ENCODE data around the gene MS4A6E. TPM values are rescaled to one million over a fixed set of nuclear protein-coding genes. Genes with fewer than 3 reads are reported as not detected.

Gene MS4A6E
- total RNA-seq, 5 donors from 2014 or later (not counting 1 experiment from before 2014, with no cell fraction given) = not detected

DNA sequence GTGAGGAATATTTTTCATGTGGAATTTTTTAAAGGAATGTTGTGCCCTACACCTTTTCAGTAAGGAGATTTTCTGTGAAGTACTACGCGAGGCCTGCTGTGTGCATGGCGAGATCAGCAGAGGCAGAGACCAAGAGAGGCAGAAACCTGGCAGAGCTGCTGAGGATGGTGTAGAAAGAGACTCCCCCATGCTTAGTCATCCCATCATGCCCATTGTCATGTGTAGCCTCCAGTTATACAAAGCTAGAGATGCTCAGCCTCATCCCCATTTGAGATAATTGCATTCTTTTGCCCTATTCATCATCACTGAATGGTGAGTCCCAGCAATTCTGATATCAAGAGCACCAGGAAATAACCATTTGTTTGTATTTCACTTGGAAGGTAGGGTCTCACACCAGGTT, 48.3 kb downstream of the MS4A6E start:
- no peaks in the 10 kb centered on the region for H3K9me3 Mint-ChIP-seq
- H3K4me1 ChIP-seq (ENCODE audit: control insufficient read depth in 1 of 2, extremely low read depth in 1 of 2, insufficient read depth in 2 of 2, low read length in 2 of 2) = peaks cover 3 to 8% of the 10 kb centered on the region in 2 experiments
- no peak for ATAC-seq (replicated peaks in 1 of 4)

DNA sequence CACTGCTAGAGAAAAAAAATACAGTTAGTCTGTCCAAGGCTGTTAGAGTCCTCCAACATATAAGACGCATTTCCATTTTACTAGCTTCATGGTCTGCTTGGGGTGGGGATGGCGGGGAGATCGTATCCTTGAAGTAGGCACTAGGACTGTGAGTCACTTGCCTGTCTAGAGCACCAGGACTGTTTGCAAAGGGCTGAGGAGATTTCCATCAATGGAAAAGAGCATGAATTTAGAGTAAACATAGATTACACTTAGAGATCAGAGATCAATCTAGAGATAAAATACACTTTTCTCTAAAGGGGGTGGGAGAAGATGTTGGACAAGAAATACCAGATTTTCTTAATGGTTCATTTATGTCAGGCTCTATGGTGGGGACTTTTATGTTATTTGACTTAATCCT, 49.5 kb downstream of the MS4A6E start:
- peaks cover 8 to 10% (median 10%) of the 10 kb centered on the region in 3 donors for H3K4me1 Mint-ChIP-seq
- no peaks in the 10 kb centered on the region for H3K36me3 ChIP-seq (ENCODE audit: control insufficient read depth in 2 of 2, extremely low read depth in 1 of 2, insufficient read depth in 1 of 2, low read length in 1 of 2)
- peaks cover 0 to 2% of the 10 kb centered on the region in 2 experiments for H3K27me3 ChIP-seq (replicated peaks in 1 of 2; ENCODE audit: control insufficient read depth in 2 of 2, extremely low read depth in 1 of 2, insufficient read depth in 2 of 2, low read length in 1 of 2)
- 100% methylated on average over 3 of the region's 3 CpGs for WGBS (ENCODE audit: insufficient coverage)
- no peak overlapping the region for H3K4me3 ChIP-seq (ENCODE audit: control insufficient read depth in 1 of 2, extremely low read depth in 1 of 2, low read length in 1 of 2)
- H3K9me3 Mint-ChIP-seq = no peaks in the 10 kb centered on the region
- H3K27ac ChIP-seq (ENCODE audit: low read length) = no peak overlapping the region
- ChIA-PET POLR2A (no interaction called here), CTCF (no interaction called here)
- DNase-seq (no peak), ATAC-seq (replicated peaks in 1 of 4) (no peak)
- H3K9me3 ChIP-seq = no peaks in the 10 kb centered on the region
- peaks cover 12 to 22% of the 10 kb centered on the region in 2 donors for H3K27me3 Mint-ChIP-seq
- H3K4me1 ChIP-seq (ENCODE audit: control insufficient read depth in 1 of 2, extremely low read depth in 1 of 2, insufficient read depth in 2 of 2, low read length in 2 of 2) = peaks cover 3 to 8% of the 10 kb centered on the region in 2 experiments
- no peak overlapping the region for H3K4me3 Mint-ChIP-seq
- H3K36me3 Mint-ChIP-seq = no peaks in the 10 kb centered on the region
- H3K27ac Mint-ChIP-seq = no peak overlapping the region

More for the DNA sequence above, 48.3 kb downstream of the MS4A6E start:
- ChIA-PET CTCF (no interaction called here), POLR2A (no interaction called here)
- no peaks in the 10 kb centered on the region for H3K36me3 Mint-ChIP-seq
- no peaks in the 10 kb centered on the region for H3K36me3 ChIP-seq (ENCODE audit: control insufficient read depth in 2 of 2, extremely low read depth in 1 of 2, insufficient read depth in 1 of 2, low read length in 1 of 2)
- no peak overlapping the region for H3K27ac Mint-ChIP-seq
- no peak overlapping the region for H3K4me3 ChIP-seq (ENCODE audit: control insufficient read depth in 1 of 2, extremely low read depth in 1 of 2, low read length in 1 of 2)
- H3K27ac ChIP-seq (ENCODE audit: low read length) = no peak overlapping the region
- H3K27me3 Mint-ChIP-seq = peaks cover 20% of the 10 kb centered on the region in 2 donors
- DNase-seq = no peak
- no peak overlapping the region for H3K4me3 Mint-ChIP-seq
- H3K27me3 ChIP-seq (replicated peaks in 1 of 2; ENCODE audit: control insufficient read depth in 2 of 2, extremely low read depth in 1 of 2, insufficient read depth in 2 of 2, low read length in 1 of 2) = peaks cover 0 to 2% of the 10 kb centered on the region in 2 experiments
- WGBS (ENCODE audit: insufficient coverage) = no CpG with 5 or more reads among the region's 3 CpGs
- H3K9me3 ChIP-seq = no peaks in the 10 kb centered on the region
- H3K4me1 Mint-ChIP-seq = peaks cover 8 to 10% (median 10%) of the 10 kb centered on the region in 3 donors

DNA sequence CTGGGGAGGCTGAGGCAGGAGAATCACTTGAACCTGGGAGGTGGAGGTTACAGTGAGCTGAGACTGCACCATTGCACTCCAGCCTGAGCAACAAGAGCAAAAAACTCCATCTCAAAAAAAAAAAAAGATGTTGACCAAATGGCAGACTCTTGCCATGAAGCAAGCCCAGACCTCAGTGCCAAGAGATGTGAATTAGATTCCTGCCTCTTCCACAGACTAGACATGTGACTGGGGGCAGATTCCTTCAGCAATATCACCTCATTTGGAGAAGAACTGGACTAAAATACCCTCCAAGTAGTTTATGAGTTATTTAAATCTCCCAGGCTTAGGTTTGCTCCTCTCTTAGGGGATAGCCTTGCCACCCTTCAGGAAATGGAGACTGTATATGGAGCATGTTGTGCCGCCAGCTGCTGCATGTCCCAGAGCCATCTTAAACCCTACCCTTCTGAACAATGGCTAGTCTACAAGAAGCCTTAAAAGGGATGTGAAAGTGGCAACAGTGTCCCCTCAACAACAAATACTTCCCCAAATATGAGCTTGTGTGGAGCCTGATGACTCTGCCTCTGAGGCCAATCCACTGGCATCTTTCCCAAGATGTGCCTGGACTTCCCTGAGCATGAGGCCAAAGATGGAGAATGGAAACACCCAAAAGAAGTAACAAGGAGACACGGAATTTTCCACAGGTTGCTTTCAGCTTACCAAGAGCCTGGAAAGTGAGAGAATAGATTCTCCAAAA, 50.5 kb downstream of the MS4A6E start:
- no peak overlapping the region for H3K27ac ChIP-seq (ENCODE audit: low read length)
- CTCF ChIA-PET = no interaction called here
- H3K27ac Mint-ChIP-seq = no peak overlapping the region
- no peaks in the 10 kb centered on the region for H3K36me3 ChIP-seq (ENCODE audit: control insufficient read depth in 2 of 2, extremely low read depth in 1 of 2, insufficient read depth in 1 of 2, low read length in 1 of 2)
- POLR2A ChIA-PET = no interaction called here
- DNase-seq = peak in 1 of 35 experiments; percentile 8
- peaks cover 8 to 10% (median 10%) of the 10 kb centered on the region in 3 donors for H3K4me1 Mint-ChIP-seq
- no peak overlapping the region for H3K4me3 ChIP-seq (ENCODE audit: control insufficient read depth in 1 of 2, extremely low read depth in 1 of 2, low read length in 1 of 2)
- H3K27me3 Mint-ChIP-seq = peaks cover 4 to 16% of the 10 kb centered on the region in 2 donors
- peaks cover 3 to 8% of the 10 kb centered on the region in 2 experiments for H3K4me1 ChIP-seq (ENCODE audit: control insufficient read depth in 1 of 2, extremely low read depth in 1 of 2, insufficient read depth in 2 of 2, low read length in 2 of 2)
- no peaks in the 10 kb centered on the region for H3K9me3 ChIP-seq
- H3K27me3 ChIP-seq (replicated peaks in 1 of 2; ENCODE audit: control insufficient read depth in 2 of 2, extremely low read depth in 1 of 2, insufficient read depth in 2 of 2, low read length in 1 of 2) = no peaks in the 10 kb centered on the region
- WGBS (ENCODE audit: insufficient coverage) = no CpG with 5 or more reads among the region's 2 CpGs
- ATAC-seq (replicated peaks in 1 of 4) = no peak
- no peaks in the 10 kb centered on the region for H3K9me3 Mint-ChIP-seq
- no peaks in the 10 kb centered on the region for H3K36me3 Mint-ChIP-seq
- H3K4me3 Mint-ChIP-seq = no peak overlapping the region

DNA sequence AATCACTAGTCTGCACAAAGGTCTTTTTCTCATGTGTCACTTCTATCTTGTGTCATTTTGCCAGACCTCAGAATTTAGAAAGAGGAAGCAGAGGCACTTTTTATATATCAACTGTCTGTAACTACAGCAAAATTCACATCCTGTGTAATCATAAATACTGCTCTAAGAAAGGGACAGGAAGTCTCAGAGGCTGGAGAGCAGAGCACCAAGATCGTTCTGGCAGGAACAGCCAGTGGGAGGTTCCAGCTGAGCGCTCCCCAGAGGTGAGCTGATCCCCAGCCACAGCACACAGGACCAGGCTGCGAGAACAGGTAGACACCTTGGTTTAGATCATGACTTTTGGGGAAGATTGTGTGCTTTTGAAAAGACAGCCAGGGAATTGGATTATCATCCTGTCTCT, 51.3 kb downstream of the MS4A6E start, which contains the start of gene MS4A7:
TSS of gene MS4A7 (plus strand) at position 179 of the 400 bp plus-strand sequence. CDS start 4,610 bp downstream, outside the sequence.
- peak within 1 kb of the TSS in 1 of 2 donors; percentile 55 for H3K27ac Mint-ChIP-seq
- H3K27ac ChIP-seq (ENCODE audit: low read length) = no peak within 1 kb of the TSS
- H3K4me3 Mint-ChIP-seq = no peak within 1 kb of the TSS
- no peak within 1 kb of the TSS for H3K4me3 ChIP-seq (ENCODE audit: control insufficient read depth in 1 of 2, extremely low read depth in 1 of 2, low read length in 1 of 2)
- no peaks in the 10 kb centered on the region for H3K27me3 ChIP-seq (replicated peaks in 1 of 2; ENCODE audit: control insufficient read depth in 2 of 2, extremely low read depth in 1 of 2, insufficient read depth in 2 of 2, low read length in 1 of 2)
- peaks cover 3 to 8% of the 10 kb centered on the region in 2 experiments for H3K4me1 ChIP-seq (ENCODE audit: control insufficient read depth in 1 of 2, extremely low read depth in 1 of 2, insufficient read depth in 2 of 2, low read length in 2 of 2)
- no peaks in the 10 kb centered on the region for H3K9me3 Mint-ChIP-seq
- H3K36me3 ChIP-seq (ENCODE audit: control insufficient read depth in 2 of 2, extremely low read depth in 1 of 2, insufficient read depth in 1 of 2, low read length in 1 of 2) = no peaks in the 10 kb centered on the region
- POLR2A ChIA-PET = no interaction called here
- H3K9me3 ChIP-seq = no peaks in the 10 kb centered on the region
- DNase-seq = peak in 2 of 35 experiments; percentile 5 to 24
- H3K36me3 Mint-ChIP-seq = no peaks in the 10 kb centered on the region
- H3K4me1 Mint-ChIP-seq = peaks cover 8 to 10% (median 10%) of the 10 kb centered on the region in 3 donors
- peak in 3 of 4 experiments; percentile 12 to 39 (median 30) for ATAC-seq (replicated peaks in 1 of 4)
- CTCF ChIA-PET = no interaction called here
- peaks cover 4 to 16% of the 10 kb centered on the region in 2 donors for H3K27me3 Mint-ChIP-seq
- 0% methylated on average over 2 of the region's 3 CpGs for WGBS (ENCODE audit: insufficient coverage)

DNA sequence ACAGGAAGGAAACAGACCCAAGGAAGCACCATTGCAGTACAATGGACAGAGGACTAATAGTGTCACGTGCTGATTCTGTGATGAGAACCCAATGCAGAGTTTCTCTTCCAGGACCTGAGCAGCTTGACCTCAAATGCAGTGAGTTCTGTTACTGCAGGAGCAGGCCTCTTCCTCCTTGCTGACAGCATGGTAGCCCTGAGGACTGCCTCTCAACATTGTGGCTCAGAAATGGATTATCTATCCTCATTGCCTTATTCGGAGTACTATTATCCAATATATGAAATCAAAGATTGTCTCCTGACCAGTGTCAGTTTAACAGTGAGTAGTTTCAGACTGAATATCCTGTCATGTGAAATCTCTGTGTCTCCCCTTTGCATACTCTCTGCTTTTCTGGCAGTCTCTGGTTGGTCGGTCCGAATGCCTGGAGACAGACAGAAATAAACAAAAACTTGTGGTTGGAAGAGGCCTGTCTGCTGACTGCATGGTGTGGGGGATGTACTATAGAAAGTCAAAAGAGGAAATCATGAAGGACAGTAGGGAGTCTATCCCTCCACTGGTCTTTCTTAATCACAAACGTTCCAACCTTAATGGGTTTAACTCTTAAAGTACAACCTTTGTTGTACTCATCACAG, 62.3 kb downstream of the MS4A6E start:
- 73% methylated on average over 1 of the region's 5 CpGs for WGBS (ENCODE audit: insufficient coverage)
- H3K36me3 ChIP-seq (ENCODE audit: control insufficient read depth in 2 of 2, extremely low read depth in 1 of 2, insufficient read depth in 1 of 2, low read length in 1 of 2) = no peaks in the 10 kb centered on the region
- ChIA-PET POLR2A (no interaction called here), CTCF (no interaction called here)
- Mint-ChIP-seq H3K36me3 (no peaks in the 10 kb centered on the region), H3K27me3 (peaks cover 0 to 1% of the 10 kb centered on the region in 2 donors), H3K4me3 (no peak overlapping the region), H3K4me1 (peaks cover 0 to 3% (median 0%) of the 10 kb centered on the region in 3 donors), H3K9me3 (no peaks in the 10 kb centered on the region), H3K27ac (no peak overlapping the region)
- H3K27me3 ChIP-seq (replicated peaks in 1 of 2; ENCODE audit: control insufficient read depth in 2 of 2, extremely low read depth in 1 of 2, insufficient read depth in 2 of 2, low read length in 1 of 2) = no peaks in the 10 kb centered on the region
- H3K27ac ChIP-seq (ENCODE audit: low read length) = no peak overlapping the region
- H3K9me3 ChIP-seq = no peaks in the 10 kb centered on the region
- no peak overlapping the region for H3K4me3 ChIP-seq (ENCODE audit: control insufficient read depth in 1 of 2, extremely low read depth in 1 of 2, low read length in 1 of 2)
- H3K4me1 ChIP-seq (ENCODE audit: control insufficient read depth in 1 of 2, extremely low read depth in 1 of 2, insufficient read depth in 2 of 2, low read length in 2 of 2) = no peaks in the 10 kb centered on the region
- peak in 1 of 4 experiments; percentile 17 for ATAC-seq (replicated peaks in 1 of 4)
- DNase-seq = no peak

DNA sequence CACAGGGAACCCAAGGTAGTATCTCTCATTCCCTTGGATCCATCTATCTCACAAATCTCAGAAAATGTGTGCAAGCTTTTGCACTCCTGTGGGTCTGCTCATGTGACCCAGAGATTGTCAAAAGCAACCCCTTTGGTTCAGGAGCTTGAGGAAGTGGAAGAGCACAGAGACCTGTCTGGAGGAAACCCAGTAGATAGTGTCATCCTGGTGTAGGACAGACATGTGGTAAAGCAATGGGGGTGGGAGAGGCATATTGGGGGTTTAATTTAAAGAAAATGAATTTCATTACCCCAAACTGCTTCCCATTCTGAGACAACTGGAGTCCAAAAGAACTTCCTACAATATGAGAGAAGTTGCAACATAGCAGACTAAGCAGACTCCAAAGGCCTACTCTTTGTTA, 63.4 kb downstream of the MS4A6E start:
- Mint-ChIP-seq H3K27ac (peak overlapping the region in 1 of 2 donors; percentile 17), H3K4me1 (peaks cover 0 to 3% (median 0%) of the 10 kb centered on the region in 3 donors), H3K27me3 (peaks cover 0 to 1% of the 10 kb centered on the region in 2 donors), H3K36me3 (no peaks in the 10 kb centered on the region), H3K4me3 (no peak overlapping the region), H3K9me3 (no peaks in the 10 kb centered on the region)
- Histone ChIP-seq H3K4me3 (ENCODE audit: control insufficient read depth in 1 of 2, extremely low read depth in 1 of 2, low read length in 1 of 2) (no peak overlapping the region), H3K27me3 (replicated peaks in 1 of 2; ENCODE audit: control insufficient read depth in 2 of 2, extremely low read depth in 1 of 2, insufficient read depth in 2 of 2, low read length in 1 of 2) (no peaks in the 10 kb centered on the region), H3K36me3 (ENCODE audit: control insufficient read depth in 2 of 2, extremely low read depth in 1 of 2, insufficient read depth in 1 of 2, low read length in 1 of 2) (no peaks in the 10 kb centered on the region), H3K9me3 (no peaks in the 10 kb centered on the region), H3K4me1 (ENCODE audit: control insufficient read depth in 1 of 2, extremely low read depth in 1 of 2, insufficient read depth in 2 of 2, low read length in 2 of 2) (no peaks in the 10 kb centered on the region), H3K27ac (ENCODE audit: low read length) (no peak overlapping the region)
- CTCF ChIA-PET = no interaction called here
- ATAC-seq (replicated peaks in 1 of 4) (no peak), DNase-seq (no peak)
- POLR2A ChIA-PET = no interaction called here
